Measurements from ENCODE around the gene HGS.

Gene HGS

GRCh38 chr17:81687770-81688541 is 4.1 kb downstream of the HGS start:
- POLR2A ChIA-PET = interaction anchor here (0.9 to 1.6 kb wide), 2 partner anchors 14 to 15 kb away, joined by 3 to 4 read pairs; partner anchors contain the start of gene MRPL12
- no peak for DNase-seq (ENCODE audit: low read depth, low spot score)
- CTCF ChIA-PET = interaction anchor here (0.7 kb wide), 1 partner anchor 22 kb away, joined by 3 read pairs; no protein-coding TSS in a partner anchor
- TF ChIP-seq CTCF (IDR thresholded peaks at IDR 0.05; ENCODE audit: insufficient read depth, low read length, missing control alignments) = no peak
- H3K4me3 ChIP-seq (ENCODE audit: low read depth, low read length) = no peak overlapping the region

DNA sequence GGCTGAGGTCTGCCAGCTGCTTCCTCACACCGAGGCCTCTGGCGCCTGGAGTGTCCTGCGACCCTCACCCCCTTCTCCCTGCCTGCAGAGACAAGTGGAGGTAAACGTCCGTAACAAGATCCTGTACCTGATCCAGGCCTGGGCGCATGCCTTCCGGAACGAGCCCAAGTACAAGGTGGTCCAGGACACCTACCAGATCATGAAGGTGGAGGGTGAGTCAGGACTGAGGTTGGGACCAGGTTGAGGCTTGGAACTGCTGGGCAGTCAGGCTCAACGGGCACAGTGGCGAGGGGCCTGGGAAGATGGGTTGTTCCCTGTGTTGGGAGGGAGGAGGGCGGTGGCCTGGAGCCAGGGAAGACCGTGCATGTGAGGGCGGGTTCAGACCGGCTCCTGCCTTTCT is 4.8 kb downstream of the HGS start:
- ChIA-PET CTCF (no interaction called here), POLR2A (no interaction called here)
- DNase-seq (ENCODE audit: low read depth, low spot score) = no peak
- TF ChIP-seq CTCF (IDR thresholded peaks at IDR 0.05; ENCODE audit: insufficient read depth, low read length, missing control alignments) = no peak
- no peak overlapping the region for H3K4me3 ChIP-seq (ENCODE audit: low read depth, low read length)

DNA sequence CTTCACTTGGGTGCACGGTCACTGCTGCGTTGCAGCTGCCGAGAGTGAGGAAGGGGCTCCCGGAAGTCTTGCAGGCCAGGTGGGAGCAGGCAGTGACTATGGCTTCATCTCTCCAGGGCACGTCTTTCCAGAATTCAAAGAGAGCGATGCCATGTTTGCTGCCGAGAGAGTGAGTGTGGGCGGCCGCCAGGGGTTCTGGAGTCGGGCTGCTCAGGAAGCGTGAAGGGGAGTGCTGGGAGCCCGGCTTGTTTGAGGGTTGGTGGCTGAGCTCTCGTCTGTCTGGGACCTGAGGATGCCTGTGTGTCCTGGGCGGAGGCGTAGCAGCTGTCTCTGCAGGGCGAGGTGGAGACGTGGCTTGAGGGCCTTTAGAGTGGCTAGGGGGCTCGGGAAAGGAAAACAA is 6.3 kb downstream of the HGS start:
- POLR2A ChIA-PET = no interaction called here
- H3K4me3 ChIP-seq (ENCODE audit: low read depth, low read length) = no peak overlapping the region
- TF ChIP-seq CTCF (IDR thresholded peaks at IDR 0.05; ENCODE audit: insufficient read depth, low read length, missing control alignments) = no peak
- no peak for DNase-seq (ENCODE audit: low read depth, low spot score)
- CTCF ChIA-PET = interaction anchor here (1.1 kb wide), 1 partner anchor 15 kb away, joined by 4 read pairs; no protein-coding TSS in a partner anchor

GRCh38 chr17:81690549-81690948 is 6.7 kb downstream of the HGS start:
- DNase-seq (ENCODE audit: low read depth, low spot score) = no peak

GRCh38 chr17:81691196-81691595 is 7.4 kb downstream of the HGS start:
- no peak for DNase-seq (ENCODE audit: low read depth, low spot score)
- H3K4me3 ChIP-seq (ENCODE audit: low read depth, low read length) = no peak overlapping the region
- POLR2A ChIA-PET = no interaction called here
- CTCF ChIA-PET = no interaction called here
- no peak for TF ChIP-seq CTCF (IDR thresholded peaks at IDR 0.05; ENCODE audit: insufficient read depth, low read length, missing control alignments)

More at GRCh38 chr17:81690549-81690948, 6.7 kb downstream of the HGS start:
- no peak overlapping the region for H3K4me3 ChIP-seq (ENCODE audit: low read depth, low read length)
- CTCF ChIA-PET = no interaction called here
- TF ChIP-seq CTCF (IDR thresholded peaks at IDR 0.05; ENCODE audit: insufficient read depth, low read length, missing control alignments) = no peak
- POLR2A ChIA-PET = no interaction called here

- CTCF ChIA-PET = no interaction called here
Measured at GRCh38 chr17:81691608-81692007, 7.8 kb downstream of the HGS start.

More at GRCh38 chr17:81691608-81692007, 7.8 kb downstream of the HGS start:
- no peak for DNase-seq (ENCODE audit: low read depth, low spot score)
- POLR2A ChIA-PET = no interaction called here
- no peak for TF ChIP-seq CTCF (IDR thresholded peaks at IDR 0.05; ENCODE audit: insufficient read depth, low read length, missing control alignments)
- H3K4me3 ChIP-seq (ENCODE audit: low read depth, low read length) = no peak overlapping the region

All from AG04449 (cell line).